DOHH2 (cell line): ENCODE data around the gene COL11A2.

Experiments
- H3F3A ChIP-seq: fragments of 200-600 bp; sonication (generic), shearing (Covaris generic); 2 replicates; pipeline ENCODE4 v1.6.0; 2016; ENCODE audit warnings: antibody characterized with exemption, mild to moderate bottlenecking; ENCODE audit not compliant: control insufficient read depth, insufficient read depth
- H3K27ac ChIP-seq: fragments of 200-600 bp; sonication (generic); 2 replicates; pipeline ENCODE4 v1.5.1; 2014; ENCODE audit warnings: low read depth, mild to moderate bottlenecking, low read length, moderate library complexity
- H3K27me3 ChIP-seq: fragments of 200-600 bp; sonication (generic); 2 replicates; pipeline ENCODE4 v1.6.1; 2014; ENCODE audit warnings: mild to moderate bottlenecking, low read length, mixed read lengths; ENCODE audit not compliant: control insufficient read depth
- H3K36me3 ChIP-seq: fragments of 200-600 bp; sonication (generic); 2 replicates; pipeline ENCODE4 v1.6.1; 2014; ENCODE audit warnings: mild to moderate bottlenecking, low read length, moderate library complexity, mixed read lengths; ENCODE audit not compliant: control insufficient read depth
- H3K4me1 ChIP-seq: fragments of 200-600 bp; sonication (generic); 2 replicates; pipeline ENCODE4 v1.6.1; 2014; ENCODE audit warnings: mild to moderate bottlenecking, low read length, mixed read lengths; ENCODE audit not compliant: control insufficient read depth
- H3K4me2 ChIP-seq: fragments of 200-600 bp; sonication (generic); 2 replicates; pipeline ENCODE4 v1.6.0; 2014; ENCODE audit warnings: mild to moderate bottlenecking, low read length, moderate library complexity
- H3K4me3 ChIP-seq: fragments of 200-600 bp; sonication (generic); 2 replicates; pipeline ENCODE4 v1.5.1; 2014; ENCODE audit warnings: mild to moderate bottlenecking, low read length, mixed read lengths
- H3K79me2 ChIP-seq: fragments of 200-600 bp; sonication (generic); 2 replicates; pipeline ENCODE4 v1.6.1; 2014; ENCODE audit warnings: mild to moderate bottlenecking, low read length, mixed read lengths; ENCODE audit not compliant: control insufficient read depth
- H3K9me2 ChIP-seq: fragments of 200-600 bp; sonication (generic); replicated peaks from 2 replicates; pipeline ENCODE4 v1.6.1; 2014; ENCODE audit warnings: mild to moderate bottlenecking, low read length, mixed read lengths; ENCODE audit not compliant: control insufficient read depth
- H3K9me3 ChIP-seq: fragments of 200-600 bp; sonication (generic); 2 replicates; pipeline ENCODE4 v1.6.1; 2014; ENCODE audit warnings: antibody characterized with exemption, low read length, mixed read lengths; ENCODE audit not compliant: control insufficient read depth, insufficient read depth
- H4K20me1 ChIP-seq: fragments of 200-600 bp; sonication (generic); 2 replicates; pipeline ENCODE4 v1.6.0; 2014; ENCODE audit warnings: low read depth, mild to moderate bottlenecking, antibody characterized with exemption, low read length, moderate library complexity; ENCODE audit not compliant: control insufficient read depth, insufficient read depth
- EZH2phosphoT487 ChIP-seq: fragments of 200-600 bp; sonication (generic); IDR thresholded peaks from 2 replicates; pipeline ENCODE4 v1.6.1; 2017; ENCODE audit warnings: borderline replicate concordance, mild to moderate bottlenecking, antibody characterized with exemption, low read length, moderate library complexity, mixed read lengths
- TF ChIP-seq, protein P1 (sequence below): fragments of 200-600 bp; sonication (generic); IDR thresholded peaks from one replicate; pipeline ENCODE4 v1.5.1; 2014; ENCODE audit warnings: antibody characterized with exemption, mild to moderate bottlenecking, low read depth, low read length; ENCODE audit not compliant: poor library complexity, severe bottlenecking

COL11A2 gene

DNA sequence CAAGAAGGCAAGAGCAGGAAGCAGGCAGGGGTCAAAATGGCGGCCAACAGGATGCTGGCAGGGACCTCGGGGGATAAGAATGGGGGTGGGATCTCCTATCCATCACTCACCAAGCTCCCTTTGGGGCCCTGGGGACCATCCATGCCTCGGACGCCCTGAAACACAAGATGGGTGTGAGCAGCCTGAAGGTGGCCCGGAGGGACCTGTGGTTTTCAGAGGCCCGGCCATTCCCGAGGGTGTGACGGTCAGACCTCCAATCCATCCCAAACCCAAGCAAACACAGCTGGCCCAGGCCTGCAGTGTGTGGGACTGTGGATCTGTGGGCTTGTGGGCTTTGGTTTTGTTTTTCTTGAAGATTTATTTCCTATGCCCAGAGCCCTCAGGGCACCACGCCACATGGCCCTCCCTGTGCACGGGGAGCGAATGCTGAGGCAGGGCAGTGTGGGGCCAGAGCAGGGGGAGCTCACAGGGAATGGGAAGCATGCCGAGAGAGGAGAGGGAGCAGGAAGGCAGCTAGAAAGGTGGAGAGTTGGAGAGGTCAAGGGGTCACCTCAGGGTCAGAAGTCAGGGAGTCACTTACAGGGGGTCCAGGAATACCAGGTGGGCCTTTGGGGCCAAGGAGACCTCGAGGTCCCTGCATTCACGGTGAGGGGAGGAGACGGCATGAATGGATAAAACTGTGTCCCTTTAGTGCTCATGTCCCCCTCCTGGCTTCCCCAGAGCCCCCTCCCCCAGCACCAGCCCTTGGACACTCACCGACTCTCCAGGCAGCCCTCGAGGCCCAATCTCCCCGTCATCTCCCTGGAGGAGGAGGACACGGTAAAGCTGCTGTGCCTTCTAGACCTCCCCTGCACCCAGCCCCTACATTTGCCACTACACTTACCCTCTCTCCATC is 14.5 kb downstream of the COL11A2 start:
- Histone ChIP-seq H3F3A (no peaks in the 10 kb centered on the region), H3K4me1 (peaks cover 4% of the 10 kb centered on the region), H3K27ac (no peak overlapping the region), H3K9me2 (no peaks in the 10 kb centered on the region), H3K79me2 (no peaks in the 10 kb centered on the region), H3K36me3 (no peaks in the 10 kb centered on the region), H3K4me3 (no peak overlapping the region), H3K9me3 (peaks cover 2% of the 10 kb centered on the region; the same call in 1 of the 2 replicates), H3K4me2 (no peak overlapping the region), H4K20me1 (no peaks in the 10 kb centered on the region), H3K27me3 (peaks cover 19% of the 10 kb centered on the region)
- TF ChIP-seq, protein P1, sequence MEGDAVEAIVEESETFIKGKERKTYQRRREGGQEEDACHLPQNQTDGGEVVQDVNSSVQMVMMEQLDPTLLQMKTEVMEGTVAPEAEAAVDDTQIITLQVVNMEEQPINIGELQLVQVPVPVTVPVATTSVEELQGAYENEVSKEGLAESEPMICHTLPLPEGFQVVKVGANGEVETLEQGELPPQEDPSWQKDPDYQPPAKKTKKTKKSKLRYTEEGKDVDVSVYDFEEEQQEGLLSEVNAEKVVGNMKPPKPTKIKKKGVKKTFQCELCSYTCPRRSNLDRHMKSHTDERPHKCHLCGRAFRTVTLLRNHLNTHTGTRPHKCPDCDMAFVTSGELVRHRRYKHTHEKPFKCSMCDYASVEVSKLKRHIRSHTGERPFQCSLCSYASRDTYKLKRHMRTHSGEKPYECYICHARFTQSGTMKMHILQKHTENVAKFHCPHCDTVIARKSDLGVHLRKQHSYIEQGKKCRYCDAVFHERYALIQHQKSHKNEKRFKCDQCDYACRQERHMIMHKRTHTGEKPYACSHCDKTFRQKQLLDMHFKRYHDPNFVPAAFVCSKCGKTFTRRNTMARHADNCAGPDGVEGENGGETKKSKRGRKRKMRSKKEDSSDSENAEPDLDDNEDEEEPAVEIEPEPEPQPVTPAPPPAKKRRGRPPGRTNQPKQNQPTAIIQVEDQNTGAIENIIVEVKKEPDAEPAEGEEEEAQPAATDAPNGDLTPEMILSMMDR: no peak
- no peak for TF ChIP-seq EZH2phosphoT487

DNA sequence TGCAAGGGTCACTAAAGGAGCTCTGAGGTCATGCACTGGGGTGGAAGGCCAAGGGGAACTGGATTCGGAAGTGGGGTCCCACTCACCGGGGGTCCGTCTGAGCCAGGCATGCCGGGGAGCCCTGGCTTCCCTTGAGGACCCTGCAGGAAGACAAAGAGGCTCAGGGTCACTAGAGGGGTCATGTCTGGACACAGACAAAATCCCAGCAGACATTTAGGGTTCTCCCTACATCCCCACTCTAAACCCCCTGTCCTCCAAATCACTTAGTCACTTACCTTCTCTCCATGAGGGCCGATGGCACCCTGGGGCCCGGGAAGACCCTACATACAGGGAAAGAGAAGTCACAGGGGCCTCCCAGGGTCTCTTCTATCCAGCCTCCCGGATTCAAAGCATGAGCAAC is 15.4 kb downstream of the COL11A2 start:
- no peak overlapping the region for H3K4me2 ChIP-seq
- no peak overlapping the region for H3K27ac ChIP-seq
- H3K79me2 ChIP-seq: no peaks in the 10 kb centered on the region
- H3F3A ChIP-seq: no peaks in the 10 kb centered on the region
- no peak overlapping the region for H3K4me3 ChIP-seq
- H3K4me1 ChIP-seq: peaks cover 2% of the 10 kb centered on the region; the same call in 1 of the 2 replicates
- H3K9me2 ChIP-seq: no peaks in the 10 kb centered on the region
- TF ChIP-seq, protein P1: no peak
- TF ChIP-seq EZH2phosphoT487: no peak
- peaks cover 19% of the 10 kb centered on the region for H3K27me3 ChIP-seq
- H3K9me3 ChIP-seq: no peaks in the 10 kb centered on the region
- no peaks in the 10 kb centered on the region for H3K36me3 ChIP-seq
- H4K20me1 ChIP-seq: no peaks in the 10 kb centered on the region

DNA sequence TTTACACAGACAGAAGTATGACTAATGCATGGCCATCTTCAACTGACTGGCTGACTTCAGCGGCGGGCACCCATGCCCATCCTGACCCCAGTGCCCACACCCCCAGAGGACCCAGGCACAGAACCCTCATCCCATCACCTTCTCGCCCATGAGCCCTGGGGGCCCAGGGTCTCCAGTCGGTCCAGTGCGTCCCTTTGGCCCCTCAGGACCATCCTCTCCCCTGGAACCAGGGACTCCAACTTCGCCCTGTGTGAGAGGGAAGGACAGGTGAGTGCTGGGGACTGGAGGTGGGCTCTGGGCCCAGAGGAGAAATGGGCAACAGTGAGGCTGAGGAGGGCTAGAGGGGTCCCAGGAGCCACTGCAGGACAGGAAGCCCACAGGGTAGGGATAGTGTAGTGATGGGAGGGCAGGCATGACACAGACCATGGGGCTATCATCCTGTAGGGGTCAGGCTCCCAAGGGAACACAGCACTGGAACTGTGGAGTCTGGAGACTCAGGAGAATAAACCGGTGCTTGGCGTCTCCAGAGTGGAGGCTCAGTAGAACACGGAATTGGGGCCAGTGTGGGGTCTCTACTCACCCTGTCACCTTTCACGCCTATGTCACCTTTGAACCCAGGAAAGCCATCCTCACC is 16.7 kb downstream of the COL11A2 start:
- Histone ChIP-seq H4K20me1 (no peaks in the 10 kb centered on the region), H3F3A (no peaks in the 10 kb centered on the region), H3K9me3 (no peaks in the 10 kb centered on the region), H3K27me3 (peaks cover 19% of the 10 kb centered on the region), H3K4me3 (no peak overlapping the region), H3K36me3 (no peaks in the 10 kb centered on the region), H3K4me2 (no peak overlapping the region), H3K27ac (no peak overlapping the region), H3K4me1 (peaks cover 2% of the 10 kb centered on the region; the same call in 1 of the 2 replicates), H3K9me2 (no peaks in the 10 kb centered on the region), H3K79me2 (no peaks in the 10 kb centered on the region)
- TF ChIP-seq EZH2phosphoT487: no peak
- TF ChIP-seq, protein P1: no peak
